H1 (cell line): ENCODE results near the gene AVPI1. TPM values are rescaled to one million over a fixed set of nuclear protein-coding genes. Genes with fewer than 3 reads are reported as not detected.

ENCODE experiments used
- CTCF ChIA-PET: fragments of 300-600 bp; sonication (Branson Sonifier 250); formaldehyde crosslinking; loops from one replicate; lab custom pipeline; 2021; ENCODE audit not compliant: partially characterized antibody; lab: Charles Lee
- POLR2A ChIA-PET: fragments of 300-600 bp; sonication (Branson Sonifier 250); formaldehyde crosslinking; loops from one replicate; lab custom pipeline; 2021; ENCODE audit warnings: inconsistent platforms; ENCODE audit not compliant: partially characterized antibody; lab: Charles Lee
- DNase-seq, 2 experiments: peaks; one replicate each; pipeline versions ENCODE4 v3.0.0 to v3.0.0-alpha.2; 2010 to 2022; ENCODE audit warnings: low spot score in 2 of 2, low read depth in 1 of 2, mixed read lengths in 1 of 2
- FAIRE-seq: peaks from 2 replicates; lab custom pipeline; 2011; peaks lifted over from hg19 to GRCh38; lab: Jason Lieb, UNC
- H2AFZ ChIP-seq: 2 replicates; pipeline ENCODE4 v1.8.1; 2012; ENCODE audit warnings: low read length, inconsistent platforms
- H2AK5ac ChIP-seq: 2 replicates; pipeline ENCODE4 v1.6.1; 2013; ENCODE audit warnings: low read depth, low read length
- H2BK120ac ChIP-seq: replicated peaks from 2 replicates; pipeline ENCODE3; 2013; ENCODE audit warnings: low read depth, low read length, inconsistent platforms
- H2BK12ac ChIP-seq: 2 replicates; pipeline ENCODE4 v1.6.1; 2013; ENCODE audit warnings: low read depth, low read length
- H2BK15ac ChIP-seq: 2 replicates; pipeline ENCODE4 v1.6.1; 2013; ENCODE audit warnings: low read length
- H2BK20ac ChIP-seq: 2 replicates; pipeline ENCODE4 v1.6.1; 2013; ENCODE audit warnings: low read length
- H2BK5ac ChIP-seq: 2 replicates; pipeline ENCODE4 v1.6.1; 2013; ENCODE audit warnings: low read depth, low read length
- H3K14ac ChIP-seq: 2 replicates; pipeline ENCODE4 v1.6.1; 2013; ENCODE audit warnings: inconsistent platforms; ENCODE audit not compliant: insufficient read length
- H3K18ac ChIP-seq: 2 replicates; pipeline ENCODE4 v1.6.1; 2013; ENCODE audit warnings: low read length; ENCODE audit errors: extremely low read depth
- H3K23ac ChIP-seq: 2 replicates; pipeline ENCODE4 v1.6.1; 2013; ENCODE audit warnings: inconsistent platforms; ENCODE audit not compliant: insufficient read length
- H3K23me2 ChIP-seq: 2 replicates; pipeline ENCODE4 v1.6.1; 2013; ENCODE audit warnings: low read depth, low read length
- H3K27ac ChIP-seq: 2 replicates; pipeline ENCODE4 v1.6.1; 2011; ENCODE audit warnings: low read depth, low read length, inconsistent platforms
- H3K27me3 ChIP-seq, 4 experiments: replicated peaks in 1 of 4; 1 replicate in 1 of 4; 2 replicates in 3 of 4; pipeline versions ENCODE4 v1.6.1 to v1.8.1; 2011 to 2013; ENCODE audit warnings: low read length in 3 of 4, mild to moderate bottlenecking in 3 of 4, inconsistent platforms in 2 of 4, mixed read lengths in 2 of 4, moderate library complexity in 1 of 4; ENCODE audit not compliant: control insufficient read depth in 3 of 4, insufficient read depth in 3 of 4; ENCODE audit errors: extremely low read depth in 1 of 4
- H3K36me3 ChIP-seq, 4 experiments: 2 replicates each; pipeline versions ENCODE4 v1.6.1 to v1.8.1; 2011 to 2013; ENCODE audit warnings: mild to moderate bottlenecking in 4 of 4, low read length in 3 of 4, moderate library complexity in 2 of 4, control low read depth in 1 of 4, inconsistent platforms in 1 of 4; ENCODE audit not compliant: insufficient read depth in 4 of 4, control insufficient read depth in 2 of 4
- H3K4ac ChIP-seq: replicated peaks from 2 replicates; pipeline ENCODE3; 2013; ENCODE audit warnings: low read length, low read depth, mixed read lengths, inconsistent platforms; ENCODE audit not compliant: insufficient read length
- H3K4me1 ChIP-seq, 4 experiments: replicated peaks in 1 of 4; 1 replicate in 1 of 4; 2 replicates in 3 of 4; pipeline versions ENCODE4 v1.6.1 to v1.8.1; 2011 to 2013; ENCODE audit warnings: low read length in 3 of 4, inconsistent platforms in 2 of 4, mixed read lengths in 1 of 4; ENCODE audit not compliant: insufficient read depth in 4 of 4, control insufficient read depth in 3 of 4
- H3K4me2 ChIP-seq, 2 experiments: 2 replicates each; pipeline versions ENCODE4 v1.6.1 to v1.8.1; 2011 to 2013; ENCODE audit warnings: low read depth in 2 of 2, low read length in 2 of 2, control low read depth in 1 of 2, inconsistent platforms in 1 of 2, mild to moderate bottlenecking in 1 of 2; ENCODE audit not compliant: insufficient read depth in 1 of 2
- H3K4me3 ChIP-seq, 4 experiments: fragments of 200-600, 300-600 bp in 1 of 4; sonication (generic), shearing (Covaris generic), sonication (Bioruptor Twin) in 1 of 4; 2 replicates each; pipeline versions ENCODE4 v1.5.1 to v1.8.1; 2011 to 2016; ENCODE audit warnings: low read length in 4 of 4, low read depth in 3 of 4, control low read depth in 2 of 4, inconsistent platforms in 2 of 4, mild to moderate bottlenecking in 2 of 4, mixed read lengths in 1 of 4, moderate library complexity in 1 of 4; ENCODE audit not compliant: insufficient read depth in 2 of 4; ENCODE audit errors: extremely low read depth in 1 of 4
- H3K56ac ChIP-seq: replicated peaks from 2 replicates; pipeline ENCODE3; 2013; ENCODE audit warnings: low read depth, mild to moderate bottlenecking, mixed read lengths, low read length, inconsistent platforms; ENCODE audit not compliant: insufficient read length
- H3K79me1 ChIP-seq: 2 replicates; pipeline ENCODE4 v1.6.1; 2013; ENCODE audit warnings: low read depth, low read length, control low read depth
- H3K79me2 ChIP-seq, 2 experiments: 2 replicates each; pipeline versions ENCODE4 v1.6.1 to v1.8.1; 2012 to 2013; ENCODE audit warnings: low read length in 2 of 2, mild to moderate bottlenecking in 2 of 2, inconsistent platforms in 1 of 2; ENCODE audit not compliant: insufficient read depth in 2 of 2, control insufficient read depth in 1 of 2
- H3K9ac ChIP-seq, 4 experiments: replicated peaks in 1 of 4; 1 replicate in 1 of 4; 2 replicates in 3 of 4; pipeline versions ENCODE4 v1.6.1 to v1.8.1; 2011 to 2013; ENCODE audit warnings: low read depth in 3 of 4, low read length in 3 of 4, control low read depth in 2 of 4, mild to moderate bottlenecking in 2 of 4, moderate library complexity in 2 of 4, inconsistent platforms in 1 of 4; ENCODE audit errors: extremely low read depth in 1 of 4
- H3K9me3 ChIP-seq, 2 experiments: 2 replicates each; pipeline versions ENCODE4 v1.6.1 to v1.8.1; 2012 to 2013; ENCODE audit warnings: mild to moderate bottlenecking in 2 of 2, moderate library complexity in 2 of 2, control low read depth in 1 of 2, inconsistent platforms in 1 of 2, low read depth in 1 of 2, low read length in 1 of 2, mixed read lengths in 1 of 2; ENCODE audit not compliant: insufficient read depth in 2 of 2
- H4K20me1 ChIP-seq, 2 experiments: replicated peaks in 1 of 2; 2 replicates each; pipeline versions ENCODE3 to v1.8.1; 2011 to 2013; ENCODE audit warnings: inconsistent platforms in 2 of 2, low read length in 2 of 2, mild to moderate bottlenecking in 1 of 2; ENCODE audit not compliant: insufficient read depth in 2 of 2, control insufficient read depth in 1 of 2
- H4K5ac ChIP-seq: 2 replicates; pipeline ENCODE4 v1.6.1; 2013; ENCODE audit warnings: low read length, low read depth, mixed read lengths, inconsistent platforms; ENCODE audit not compliant: insufficient read length
- H4K8ac ChIP-seq: 2 replicates; pipeline ENCODE4 v1.8.0; 2013; ENCODE audit warnings: mild to moderate bottlenecking, moderate library complexity, low read length, inconsistent platforms; ENCODE audit not compliant: insufficient read depth; ENCODE audit errors: extremely low read depth
- H4K91ac ChIP-seq: replicated peaks from 2 replicates; pipeline ENCODE3; 2013; ENCODE audit warnings: low read length, mixed read lengths, inconsistent platforms; ENCODE audit not compliant: insufficient read length
- GABPA ChIP-seq: IDR thresholded peaks from 2 replicates; pipeline ENCODE4 v1.6.1; 2011; ENCODE audit warnings: mild to moderate bottlenecking, low read length, moderate library complexity, borderline replicate concordance; ENCODE audit not compliant: insufficient read depth
- TCF12 ChIP-seq: IDR thresholded peaks from 2 replicates; pipeline ENCODE4 v1.6.1; 2011; ENCODE audit warnings: low read depth, mild to moderate bottlenecking, low read length
- WGBS, 2 experiments: shearing (Covaris generic) in 1 of 2; methylation state at CpG; one replicate each; pipeline versions ENCODE4 v1.1.6 to v1.1.7; 2013 to 2015; ENCODE audit warnings: low lambda C conversion rate in 2 of 2, mixed read lengths in 2 of 2, inconsistent platforms in 1 of 2, low coverage in 1 of 2, missing lambda C conversion rate in 1 of 2; ENCODE audit not compliant: insufficient replicate concordance in 2 of 2, insufficient coverage in 1 of 2, insufficient read length in 1 of 2; ENCODE audit errors: extremely low coverage in 1 of 2, missing lambda C conversion rate in 1 of 2; 5-methylcytosine and 5-hydroxymethylcytosine counted together
- polyA plus RNA-seq, 7 experiments: library from polyadenylated mRNA; depleted of rRNA in 3 of 7; stranded (reverse) in 5 of 7; unstranded in 2 of 7; fragments of >200 nt in 5 of 7; fragments of 200-250 nt in 2 of 7; gene quantifications; 1 replicate in 5 of 7; 2 replicates in 1 of 7; 4 replicates in 1 of 7; pipeline versions ENCODE4 v1.2.1 to v1.2.3, GENCODE V29; 2011 to 2013; ENCODE audit warnings: missing spikeins in 2 of 7, mixed read lengths in 2 of 7
- total RNA-seq: library from RNA; stranded (reverse); fragmentation: NEBNext Ultra II Directional; extraction: Animal tissue kit (Norgen Biotek cat#: 25700); gene quantifications from 2 replicates; pipeline ENCODE4 v1.2.1, GENCODE V29; 2021

AVPI1 gene
- total and polyA plus RNA-seq, 2 of the 8 experiments (the other 6 are each of a cell fraction or from before 2014, with no cell fraction given), result 9.0 to 13.5 TPM

DNA sequence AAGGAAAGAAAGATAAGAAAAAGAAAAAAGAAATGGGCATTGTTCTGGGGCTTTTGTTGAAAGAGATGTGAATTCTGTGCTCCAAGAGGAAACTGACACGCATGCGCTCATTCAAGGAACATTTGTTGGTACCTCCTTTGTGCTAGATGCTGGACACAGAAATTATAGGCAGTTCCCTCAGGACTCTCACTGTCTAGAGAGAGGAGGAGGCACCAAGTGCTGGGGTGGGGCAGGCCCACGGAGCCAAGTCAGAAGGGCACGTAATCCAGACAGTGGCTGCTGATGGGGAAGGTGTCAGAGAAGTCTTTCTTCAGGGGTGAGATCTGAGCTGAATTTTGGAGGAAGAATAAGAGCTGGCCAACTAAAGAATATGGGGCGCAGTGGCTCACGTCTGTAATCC lies 47.0 kb upstream of the AVPI1 start:
- Histone ChIP-seq H4K8ac (no peak overlapping the region), H2AK5ac (no peak overlapping the region), H2AFZ (no peak overlapping the region), H3K9ac (no peak overlapping the region), H3K18ac (no peak overlapping the region), H3K4me3 (no peak overlapping the region), H3K27me3 (peaks cover 12 to 21% (median 17%) of the 10 kb centered on the region in 4 experiments), H2BK12ac (no peak overlapping the region), H3K4ac (no peak overlapping the region), H3K4me1 (peaks cover 0 to 6% (median 3%) of the 10 kb centered on the region in 4 experiments; a peak in 5 of 7 replicates), H3K36me3 (peaks cover 2 to 4% (median 2%) of the 10 kb centered on the region in 4 experiments; a peak in 6 of 8 replicates), H2BK5ac (no peak overlapping the region), H2BK15ac (no peak overlapping the region), H2BK120ac (no peak overlapping the region), H3K27ac (no peak overlapping the region), H3K4me2 (no peak overlapping the region), H4K5ac (no peak overlapping the region), H3K9me3 (peaks cover 6 to 7% of the 10 kb centered on the region in 2 experiments), H3K56ac (no peak overlapping the region), H4K20me1 (peaks cover 4 to 5% of the 10 kb centered on the region in 2 experiments), H3K23ac (no peak overlapping the region), H3K14ac (no peak overlapping the region), H4K91ac (no peak overlapping the region), H3K23me2 (peaks cover 9% of the 10 kb centered on the region)
- POLR2A ChIA-PET, result interaction anchor here (1.0 to 15.1 kb wide), 3 partner anchors 21 to 57 kb away, joined by 3 to 234 read pairs (median 3); partner anchors contain the start of gene MARVELD1
- FAIRE-seq (no peak), DNase-seq (no peak)
- CTCF ChIA-PET, result interaction anchor here (0.6 to 15.1 kb wide), 9 partner anchors 11 to 349 kb away, joined by 3 to 773 read pairs (median 7); partner anchors contain the start of genes AVPI1 and MARVELD1
- TF ChIP-seq GABPA, result no peak
- no peak for TF ChIP-seq TCF12
- TF ChIP-seq, all 59 proteins: peak for 0
- 80% methylated on average over 6 of the region's 6 CpGs; no CpG with 5 or more reads in 1 of the 2 experiments for WGBS, 2 experiments
- H3K79me1 ChIP-seq, result peaks cover 10% of the 10 kb centered on the region
- no peak overlapping the region for H2BK20ac ChIP-seq
- H3K79me2 ChIP-seq, result peaks cover 4 to 16% of the 10 kb centered on the region in 2 experiments; a peak in 3 of 4 replicates
